Measurements from ENCODE around the gene RILPL1. TPM values are rescaled to one million over a fixed set of nuclear protein-coding genes. Genes with fewer than 3 reads are reported as not detected.
"Not testable (repeated sequence)": the region's sequence is repeated elsewhere in the genome, so short reads cannot be mapped to it uniquely, and the experiment has no call there.

The RILPL1 gene, protein sequence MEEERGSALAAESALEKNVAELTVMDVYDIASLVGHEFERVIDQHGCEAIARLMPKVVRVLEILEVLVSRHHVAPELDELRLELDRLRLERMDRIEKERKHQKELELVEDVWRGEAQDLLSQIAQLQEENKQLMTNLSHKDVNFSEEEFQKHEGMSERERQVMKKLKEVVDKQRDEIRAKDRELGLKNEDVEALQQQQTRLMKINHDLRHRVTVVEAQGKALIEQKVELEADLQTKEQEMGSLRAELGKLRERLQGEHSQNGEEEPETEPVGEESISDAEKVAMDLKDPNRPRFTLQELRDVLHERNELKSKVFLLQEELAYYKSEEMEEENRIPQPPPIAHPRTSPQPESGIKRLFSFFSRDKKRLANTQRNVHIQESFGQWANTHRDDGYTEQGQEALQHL
- 10 to 100 TPM in 2 of 4 donors, 1 to 10 TPM in 2; 2.9 to 32.3 (median 18.4) TPM for total RNA-seq

DNA sequence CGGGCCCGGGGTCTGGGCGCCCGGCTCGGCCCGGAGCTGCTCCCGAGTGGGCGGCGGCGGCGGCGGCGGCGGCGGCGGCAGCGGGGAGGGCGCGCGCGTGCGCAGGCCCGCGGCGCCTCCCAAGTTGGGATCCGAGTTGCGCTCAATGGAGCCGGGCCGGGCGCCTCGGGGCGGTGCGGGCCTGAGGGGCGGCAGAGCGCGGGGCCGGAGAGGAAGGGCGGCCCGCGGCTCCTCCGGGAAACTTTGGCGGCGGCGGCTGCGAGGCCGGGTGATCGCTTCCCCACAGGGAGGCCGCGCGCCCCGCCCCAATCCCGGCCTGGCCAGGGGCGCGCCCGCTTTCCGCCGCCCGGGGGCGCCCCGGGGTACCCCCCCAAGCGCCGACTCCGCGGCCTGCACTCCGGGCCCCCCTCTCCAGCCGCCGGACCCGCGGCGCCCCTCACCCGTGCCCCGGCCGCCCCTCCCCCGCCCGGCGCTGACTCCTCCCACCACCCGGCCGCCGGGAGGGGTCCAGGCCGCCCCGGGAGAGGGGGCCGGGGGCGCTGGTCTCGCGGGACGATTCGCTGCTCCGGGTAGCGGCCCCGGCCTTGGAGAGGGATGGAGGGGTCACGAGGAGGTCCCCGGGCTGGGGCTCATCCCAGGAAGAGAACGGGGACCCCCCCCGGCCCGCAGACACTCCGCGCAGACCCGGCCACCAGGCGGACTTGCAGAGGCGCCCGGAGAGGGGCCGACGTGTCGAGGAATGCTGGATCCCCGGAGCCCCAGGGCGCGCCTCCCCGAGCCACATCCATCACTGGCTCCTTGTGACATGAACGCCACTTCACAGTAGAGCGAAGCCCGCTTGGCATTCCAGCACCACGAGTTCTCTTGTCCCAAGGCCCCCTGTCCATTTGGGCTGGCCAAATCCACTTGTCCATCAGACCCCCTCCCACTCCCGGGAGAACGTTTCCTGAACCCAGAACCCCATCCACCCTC is at the start of gene RILPL1:
RILPL1 (minus strand) TSS at position 48 of the 972 bp plus-strand sequence. CDS start 237 bp downstream, outside the sequence.
- DNase-seq, result peak; percentile 43 to 70
- H3K27ac ChIP-seq, result peak within 1 kb of the TSS; percentile 88 to 96

DNA sequence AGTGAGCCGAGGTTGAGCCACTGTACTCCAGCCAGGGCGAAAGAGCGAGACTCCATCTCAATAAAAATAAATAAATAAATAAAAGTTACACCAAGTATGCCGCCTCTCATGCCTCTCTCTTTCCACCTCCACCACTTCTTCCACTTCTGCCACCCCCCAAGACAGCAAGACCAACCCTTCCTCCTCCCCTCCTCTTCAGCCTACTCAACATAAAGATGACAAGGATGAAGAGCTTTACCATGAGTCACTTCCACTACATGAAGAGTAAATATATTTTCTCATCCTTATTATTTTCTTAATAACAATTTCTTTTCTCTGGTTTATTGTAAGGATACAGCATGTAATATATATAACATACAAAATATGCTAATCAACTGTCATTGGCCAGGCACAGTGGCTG is 47.3 kb upstream of the RILPL1 start:
- Histone ChIP-seq H3K4me3 (no peak overlapping the region), H3K36me3 (no peaks in the 10 kb centered on the region), H3K9me3 (no peaks in the 10 kb centered on the region), H3K4me1 (peaks cover 0 to 3% of the 10 kb centered on the region in 2 donors), H3K27me3 (no peaks in the 10 kb centered on the region), H3K27ac (no peak overlapping the region)
- no peak for DNase-seq
- intact Hi-C loops (cut with DNase I; ENCODE audit: low total_unique reads), result no loop called here
- TF ChIP-seq POLR2A (IDR thresholded peaks at IDR 0.05), result no peak
- TF ChIP-seq, protein P1, sequence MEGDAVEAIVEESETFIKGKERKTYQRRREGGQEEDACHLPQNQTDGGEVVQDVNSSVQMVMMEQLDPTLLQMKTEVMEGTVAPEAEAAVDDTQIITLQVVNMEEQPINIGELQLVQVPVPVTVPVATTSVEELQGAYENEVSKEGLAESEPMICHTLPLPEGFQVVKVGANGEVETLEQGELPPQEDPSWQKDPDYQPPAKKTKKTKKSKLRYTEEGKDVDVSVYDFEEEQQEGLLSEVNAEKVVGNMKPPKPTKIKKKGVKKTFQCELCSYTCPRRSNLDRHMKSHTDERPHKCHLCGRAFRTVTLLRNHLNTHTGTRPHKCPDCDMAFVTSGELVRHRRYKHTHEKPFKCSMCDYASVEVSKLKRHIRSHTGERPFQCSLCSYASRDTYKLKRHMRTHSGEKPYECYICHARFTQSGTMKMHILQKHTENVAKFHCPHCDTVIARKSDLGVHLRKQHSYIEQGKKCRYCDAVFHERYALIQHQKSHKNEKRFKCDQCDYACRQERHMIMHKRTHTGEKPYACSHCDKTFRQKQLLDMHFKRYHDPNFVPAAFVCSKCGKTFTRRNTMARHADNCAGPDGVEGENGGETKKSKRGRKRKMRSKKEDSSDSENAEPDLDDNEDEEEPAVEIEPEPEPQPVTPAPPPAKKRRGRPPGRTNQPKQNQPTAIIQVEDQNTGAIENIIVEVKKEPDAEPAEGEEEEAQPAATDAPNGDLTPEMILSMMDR (IDR thresholded peaks at IDR 0.05), result no peak

More for the DNA sequence above, at the start of gene RILPL1:
- Histone ChIP-seq H3K4me1 (peaks cover 0 to 11% of the 10 kb centered on the region in 2 donors), H3K36me3 (no peaks in the 10 kb centered on the region), H3K9me3 (no peaks in the 10 kb centered on the region), H3K4me3 (peak within 1 kb of the TSS; percentile 76 to 87), H3K27me3 (no peaks in the 10 kb centered on the region)
- TF ChIP-seq, protein P1 (IDR thresholded peaks at IDR 0.05), result peak; percentile 5 to 52 (median 32)
- TF ChIP-seq POLR2A (IDR thresholded peaks at IDR 0.05), result peak in 1 of 2 donors; percentile 44
- intact Hi-C loops (cut with DNase I; ENCODE audit: low total_unique reads), result no loop called here

DNA sequence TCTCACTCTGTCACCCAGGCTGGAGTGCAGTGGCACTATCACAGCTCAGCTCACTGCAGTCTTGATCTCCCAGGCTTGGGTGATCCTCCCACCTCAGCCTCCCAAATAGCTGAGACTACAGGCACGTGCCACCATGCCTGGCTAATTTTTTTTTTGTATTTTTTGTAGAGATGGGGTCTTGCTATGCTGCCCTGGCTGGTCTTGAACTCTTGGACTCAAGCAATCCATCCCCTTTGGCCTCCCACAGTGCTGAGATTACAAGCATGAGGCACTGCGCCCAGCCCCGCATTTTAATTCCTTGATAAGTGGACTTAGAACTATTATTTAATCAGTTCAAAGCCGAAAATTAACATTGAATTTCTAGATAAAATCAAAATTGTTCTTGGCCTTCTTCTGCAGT is 45.3 kb upstream of the RILPL1 start:
- H3K4me1 ChIP-seq; H3K27ac ChIP-seq; intact Hi-C loops (cut with DNase I; ENCODE audit: low total_unique reads); DNase-seq; H3K9me3 ChIP-seq; H3K27me3 ChIP-seq; H3K36me3 ChIP-seq; H3K4me3 ChIP-seq: not testable (repeated sequence)

DNA sequence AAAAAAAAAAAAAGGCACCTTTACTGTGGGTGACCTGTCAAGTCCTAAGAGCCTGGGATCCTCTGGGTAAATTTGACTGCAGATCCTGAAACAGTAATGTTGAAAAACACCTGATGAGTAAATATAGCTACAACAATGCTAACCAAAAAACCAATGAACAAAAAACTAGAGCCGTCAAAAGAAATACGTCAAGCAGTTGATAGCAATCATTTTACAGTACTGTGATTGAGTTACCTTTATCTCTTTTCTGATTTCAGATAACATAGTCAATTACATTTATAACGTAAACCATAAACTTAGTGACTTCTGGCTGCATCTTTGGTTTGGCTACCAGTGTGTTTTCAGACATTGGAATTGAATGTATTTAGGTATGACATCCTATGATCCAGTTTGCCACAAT is 44.7 kb upstream of the RILPL1 start:
- intact Hi-C loops (cut with DNase I; ENCODE audit: low total_unique reads), result no loop called here
- H3K27ac ChIP-seq, result no peak overlapping the region
- no peaks in the 10 kb centered on the region for H3K27me3 ChIP-seq
- no peak overlapping the region for H3K4me3 ChIP-seq
- H3K9me3 ChIP-seq, result no peaks in the 10 kb centered on the region
- no peaks in the 10 kb centered on the region for H3K4me1 ChIP-seq
- no peak for DNase-seq
- TF ChIP-seq POLR2A (IDR thresholded peaks at IDR 0.05), result no peak
- TF ChIP-seq, protein P1 (IDR thresholded peaks at IDR 0.05), result no peak
- no peaks in the 10 kb centered on the region for H3K36me3 ChIP-seq

DNA sequence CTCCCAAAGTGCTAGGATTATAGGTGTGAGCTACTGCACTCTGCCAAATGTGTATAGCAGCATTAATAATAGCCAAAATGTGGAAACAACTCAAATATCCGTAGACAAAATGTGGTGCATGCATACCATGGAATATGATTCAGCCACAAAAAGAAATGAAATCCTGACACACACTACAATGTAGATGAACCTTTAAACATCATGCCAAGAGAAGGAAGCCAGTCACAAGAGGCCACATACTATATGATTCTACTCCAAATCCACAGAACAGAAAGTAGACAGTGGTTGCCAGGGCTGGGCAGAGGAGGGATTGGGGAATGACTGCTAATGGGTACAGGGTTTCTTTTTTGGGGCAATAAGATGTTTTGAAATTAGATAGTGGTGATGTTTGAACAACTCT is 43.1 kb upstream of the RILPL1 start:
- no peaks in the 10 kb centered on the region for H3K36me3 ChIP-seq
- no peaks in the 10 kb centered on the region for H3K9me3 ChIP-seq
- intact Hi-C loops (cut with DNase I; ENCODE audit: low total_unique reads), result no loop called here
- DNase-seq, result no peak
- H3K4me3 ChIP-seq, result no peak overlapping the region
- TF ChIP-seq, protein P1 (IDR thresholded peaks at IDR 0.05), result no peak
- TF ChIP-seq POLR2A (IDR thresholded peaks at IDR 0.05), result no peak
- H3K4me1 ChIP-seq, result no peaks in the 10 kb centered on the region
- no peak overlapping the region for H3K27ac ChIP-seq
- H3K27me3 ChIP-seq, result no peaks in the 10 kb centered on the region

Data from uterus (tissue), 4 donors.